ENCODE measurements around the gene WWOX.

DNA sequence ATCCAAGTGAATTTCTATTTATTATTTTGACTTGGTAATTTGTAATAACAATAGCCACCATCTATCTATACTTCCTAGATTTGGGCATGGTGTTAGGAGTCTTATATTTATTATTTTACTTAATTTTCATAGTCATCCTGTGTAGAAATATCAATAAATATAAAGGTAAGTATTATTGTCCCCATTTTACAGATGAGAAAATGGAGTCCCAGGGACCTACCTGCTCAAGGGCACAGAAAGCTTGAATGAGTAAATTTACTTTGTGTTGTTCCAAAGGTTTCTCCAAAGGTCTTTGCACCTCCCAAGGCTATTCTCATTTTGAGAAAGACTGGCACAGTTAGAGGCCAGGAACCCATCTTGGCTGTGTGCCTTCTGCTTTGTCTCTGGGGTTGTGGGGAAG, 738.3 kb downstream of the WWOX start:
- TF ChIP-seq, protein P1, sequence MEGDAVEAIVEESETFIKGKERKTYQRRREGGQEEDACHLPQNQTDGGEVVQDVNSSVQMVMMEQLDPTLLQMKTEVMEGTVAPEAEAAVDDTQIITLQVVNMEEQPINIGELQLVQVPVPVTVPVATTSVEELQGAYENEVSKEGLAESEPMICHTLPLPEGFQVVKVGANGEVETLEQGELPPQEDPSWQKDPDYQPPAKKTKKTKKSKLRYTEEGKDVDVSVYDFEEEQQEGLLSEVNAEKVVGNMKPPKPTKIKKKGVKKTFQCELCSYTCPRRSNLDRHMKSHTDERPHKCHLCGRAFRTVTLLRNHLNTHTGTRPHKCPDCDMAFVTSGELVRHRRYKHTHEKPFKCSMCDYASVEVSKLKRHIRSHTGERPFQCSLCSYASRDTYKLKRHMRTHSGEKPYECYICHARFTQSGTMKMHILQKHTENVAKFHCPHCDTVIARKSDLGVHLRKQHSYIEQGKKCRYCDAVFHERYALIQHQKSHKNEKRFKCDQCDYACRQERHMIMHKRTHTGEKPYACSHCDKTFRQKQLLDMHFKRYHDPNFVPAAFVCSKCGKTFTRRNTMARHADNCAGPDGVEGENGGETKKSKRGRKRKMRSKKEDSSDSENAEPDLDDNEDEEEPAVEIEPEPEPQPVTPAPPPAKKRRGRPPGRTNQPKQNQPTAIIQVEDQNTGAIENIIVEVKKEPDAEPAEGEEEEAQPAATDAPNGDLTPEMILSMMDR (conservative IDR thresholded peaks at IDR 0.05; ENCODE audit: low read depth, low read length): no peak
- no peak for TF ChIP-seq EZH2 (IDR thresholded peaks at IDR 0.05; ENCODE audit: low read length, unreplicated experiment)
- TF ChIP-seq EZH2phosphoT487 (IDR thresholded peaks at IDR 0.05; ENCODE audit: borderline replicate concordance, low read length): no peak
